Activated T-cell treated with anti-CD3 and anti-CD28 coated beads, Interleukin-2, amount 50 U/mL, for 24 hours (primary cell): Measurements from ENCODE around the gene SNIP1.
A peak's percentile ranks its signal among the peaks of the same experiment; 100 is the strongest.
"Not testable (repeated sequence)": the region's sequence is repeated elsewhere in the genome, so short reads cannot be mapped to it uniquely, and the experiment has no call there.

Experiments used
- DNase-seq: peaks from one replicate; pipeline ENCODE4 v3.0.0-alpha.2; 2020
- H3K27ac Mint-ChIP-seq: 2 replicates; pipeline ENCODE4 v1.8.0; 2020; ENCODE audit warnings: mild to moderate bottlenecking, mixed read lengths
- H3K27me3 Mint-ChIP-seq: 2 replicates; pipeline ENCODE4 v1.8.0; 2020; ENCODE audit warnings: mixed read lengths
- H3K36me3 Mint-ChIP-seq: 2 replicates; pipeline ENCODE4 v1.8.0; 2020; ENCODE audit warnings: low read depth, mixed read lengths
- H3K4me1 Mint-ChIP-seq: 2 replicates; pipeline ENCODE4 v1.8.0; 2020; ENCODE audit warnings: low read depth, mixed read lengths
- H3K4me3 Mint-ChIP-seq: 2 replicates; pipeline ENCODE4 v1.8.0; 2020; ENCODE audit warnings: mild to moderate bottlenecking, moderate library complexity, mixed read lengths
- H3K9me3 Mint-ChIP-seq: 2 replicates; pipeline ENCODE4 v1.8.0; 2020; ENCODE audit warnings: mixed read lengths

SNIP1 gene

DNA sequence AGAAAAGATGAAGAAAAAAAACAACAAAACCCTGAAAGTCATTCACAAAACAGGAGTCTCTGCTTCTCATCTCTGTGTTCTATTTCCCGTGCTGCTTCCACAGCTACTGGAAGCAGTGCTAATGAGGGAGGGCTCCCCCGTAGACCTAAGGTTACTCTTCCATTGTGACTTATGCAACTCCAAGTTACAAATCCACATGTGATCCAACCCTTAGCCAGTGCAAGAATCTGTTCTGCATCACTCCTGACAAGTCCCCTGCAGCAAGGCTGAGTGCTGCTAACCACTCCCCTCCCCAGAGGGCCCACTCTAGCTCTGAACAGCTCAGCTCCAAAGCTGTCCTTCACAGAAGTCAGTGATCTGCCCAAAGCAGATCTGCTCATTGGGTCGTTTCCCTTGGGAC, 12.9 kb upstream of the SNIP1 start:
- no peaks in the 10 kb centered on the region for H3K27me3 Mint-ChIP-seq
- no peak overlapping the region for H3K27ac Mint-ChIP-seq
- no peak for DNase-seq
- peaks cover 89% of the 10 kb centered on the region for H3K36me3 Mint-ChIP-seq
- no peaks in the 10 kb centered on the region for H3K9me3 Mint-ChIP-seq
- no peak overlapping the region for H3K4me3 Mint-ChIP-seq
- H3K4me1 Mint-ChIP-seq: peaks cover 16% of the 10 kb centered on the region

DNA sequence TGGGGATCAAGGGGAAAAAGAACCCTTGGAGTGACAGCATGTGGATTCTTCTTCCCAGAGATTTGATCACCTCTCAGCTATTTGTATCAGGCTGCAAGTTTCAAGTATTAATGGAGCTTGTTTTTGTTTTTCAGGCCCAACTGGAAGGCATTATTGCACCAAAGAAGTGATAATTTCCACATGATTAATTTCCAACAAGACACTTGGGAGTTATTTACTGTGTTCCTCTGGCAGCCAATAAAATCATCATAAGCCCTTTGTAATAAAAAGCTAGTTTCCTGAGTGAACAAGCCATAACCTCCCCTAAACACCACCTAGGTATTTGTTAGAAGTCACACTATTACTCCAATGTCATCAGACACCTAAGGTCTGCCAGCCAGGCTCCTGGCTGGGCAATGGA, 10.8 kb upstream of the SNIP1 start:
- H3K36me3 Mint-ChIP-seq: peaks cover 76% of the 10 kb centered on the region
- H3K4me3 Mint-ChIP-seq: no peak overlapping the region
- H3K9me3 Mint-ChIP-seq: no peaks in the 10 kb centered on the region
- H3K27ac Mint-ChIP-seq: peak overlapping the region; percentile 31
- H3K27me3 Mint-ChIP-seq: no peaks in the 10 kb centered on the region
- H3K4me1 Mint-ChIP-seq: no peaks in the 10 kb centered on the region
- DNase-seq: no peak

DNA sequence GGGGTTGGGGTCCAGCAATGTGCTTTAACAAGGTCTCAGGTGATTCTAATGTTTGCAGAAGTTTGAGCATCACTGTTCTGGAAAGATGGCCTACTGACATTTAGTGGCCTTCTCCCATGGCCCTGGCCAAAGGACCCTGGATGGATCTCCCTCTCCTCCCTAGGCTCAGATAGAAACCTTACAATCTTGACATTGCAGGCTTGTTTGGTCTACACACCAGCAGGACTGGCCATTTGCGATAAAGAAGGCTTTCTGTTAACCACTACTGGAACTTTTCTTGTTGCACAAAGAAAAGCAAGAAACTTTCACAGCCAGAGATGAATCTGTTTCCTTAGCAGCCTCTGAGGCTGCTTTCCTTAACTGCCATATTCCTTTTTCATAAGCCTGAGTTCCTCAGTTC, 8.9 kb upstream of the SNIP1 start:
- Mint-ChIP-seq H3K4me1 (peaks cover 1% of the 10 kb centered on the region), H3K9me3 (no peaks in the 10 kb centered on the region), H3K4me3 (no peak overlapping the region), H3K27me3 (no peaks in the 10 kb centered on the region), H3K36me3 (peaks cover 56% of the 10 kb centered on the region), H3K27ac (peak overlapping the region; percentile 44)
- DNase-seq: no peak

DNA sequence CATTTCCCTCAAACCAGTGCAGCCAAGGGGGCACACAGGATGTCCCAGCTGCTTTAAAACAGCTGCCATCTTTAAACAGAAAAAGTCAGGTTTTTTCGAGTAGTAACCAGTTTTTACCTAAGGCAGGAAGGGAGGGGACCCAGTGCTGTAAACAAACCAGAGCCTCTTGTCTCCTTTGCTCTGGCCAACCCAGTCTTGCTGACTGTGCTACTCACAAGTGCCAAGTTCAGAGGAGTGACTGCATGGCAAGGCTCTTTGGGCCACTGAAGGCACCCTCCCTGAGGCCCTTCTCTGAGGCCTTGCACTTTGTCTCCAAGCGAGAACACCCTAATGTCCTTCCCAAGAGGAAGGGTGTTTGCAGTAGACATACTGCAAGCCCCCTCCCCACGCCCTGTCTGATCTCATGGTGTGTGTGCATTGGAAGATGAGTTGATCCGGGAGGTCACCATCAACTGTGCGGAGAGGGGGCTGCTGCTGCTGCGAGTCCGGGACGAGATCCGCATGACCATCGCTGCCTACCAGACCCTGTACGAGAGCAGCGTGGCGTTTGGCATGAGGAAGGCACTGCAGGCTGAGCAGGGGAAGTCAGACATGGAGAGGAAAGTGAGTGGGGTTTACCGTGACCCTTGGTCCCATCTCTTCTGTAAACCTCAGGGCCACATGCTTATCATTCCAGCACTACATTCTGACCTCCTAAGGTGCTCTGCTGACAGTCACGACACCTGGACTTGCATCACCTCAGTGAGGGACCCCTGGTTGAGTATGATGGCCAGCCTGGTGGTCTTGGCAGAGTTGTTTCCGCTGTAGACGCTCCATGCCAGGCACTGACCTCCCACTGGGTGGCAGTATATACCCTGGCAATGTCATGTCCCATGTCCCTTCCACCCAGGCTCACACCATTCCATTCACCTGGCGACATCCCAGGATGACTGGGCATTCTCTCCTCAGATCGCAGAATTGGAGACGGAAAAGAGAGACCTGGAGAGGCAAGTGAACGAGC, 7.3 kb upstream of the SNIP1 start:
- H3K27ac Mint-ChIP-seq: no peak overlapping the region

DNA sequence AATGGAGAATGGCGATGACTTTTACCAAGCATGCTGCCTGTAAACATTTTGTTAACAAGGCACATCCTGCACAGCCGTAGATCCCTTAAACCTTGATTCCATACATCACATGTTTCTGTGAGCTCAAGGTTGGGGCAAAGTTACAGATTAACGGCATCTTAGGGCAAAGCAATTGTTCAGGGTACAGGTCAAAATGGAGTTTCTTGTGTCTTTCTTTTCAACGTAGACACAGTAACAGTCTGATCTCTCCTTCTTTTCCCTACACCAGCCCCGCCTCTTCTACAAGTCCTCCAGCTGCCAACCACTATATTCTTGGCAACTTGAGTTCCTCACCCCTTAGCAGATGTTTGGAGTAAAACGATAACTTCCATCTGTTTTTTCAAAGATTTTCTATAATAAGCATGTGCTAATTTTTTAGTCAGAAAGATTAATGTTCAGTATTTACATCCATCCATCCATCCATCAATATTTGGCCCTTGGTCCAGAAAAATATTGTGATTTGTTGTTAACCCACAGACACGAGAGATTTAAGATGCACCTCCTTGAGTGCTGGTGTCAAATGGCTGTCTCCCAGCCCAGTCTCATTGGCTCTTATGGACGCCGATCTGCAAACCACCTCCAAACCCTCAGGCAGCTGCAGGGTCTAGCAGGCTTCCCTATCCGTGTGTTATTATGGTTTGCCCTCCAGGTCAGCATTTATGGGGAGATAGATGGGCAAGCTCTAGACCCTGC, 6.5 kb upstream of the SNIP1 start:
- no peak for DNase-seq
- H3K27me3 Mint-ChIP-seq: peaks cover 6% of the 10 kb centered on the region
- no peak overlapping the region for H3K27ac Mint-ChIP-seq
- H3K4me1 Mint-ChIP-seq: peaks cover 5% of the 10 kb centered on the region
- peaks cover 32% of the 10 kb centered on the region for H3K36me3 Mint-ChIP-seq
- H3K9me3 Mint-ChIP-seq: no peaks in the 10 kb centered on the region
- no peak overlapping the region for H3K4me3 Mint-ChIP-seq

More for the DNA sequence above, 7.3 kb upstream of the SNIP1 start:
- H3K4me3 Mint-ChIP-seq: no peak overlapping the region
- H3K4me1 Mint-ChIP-seq: peaks cover 5% of the 10 kb centered on the region
- DNase-seq: peak; percentile 52
- peaks cover 41% of the 10 kb centered on the region for H3K36me3 Mint-ChIP-seq
- H3K27me3 Mint-ChIP-seq: peaks cover 3% of the 10 kb centered on the region
- no peaks in the 10 kb centered on the region for H3K9me3 Mint-ChIP-seq

DNA sequence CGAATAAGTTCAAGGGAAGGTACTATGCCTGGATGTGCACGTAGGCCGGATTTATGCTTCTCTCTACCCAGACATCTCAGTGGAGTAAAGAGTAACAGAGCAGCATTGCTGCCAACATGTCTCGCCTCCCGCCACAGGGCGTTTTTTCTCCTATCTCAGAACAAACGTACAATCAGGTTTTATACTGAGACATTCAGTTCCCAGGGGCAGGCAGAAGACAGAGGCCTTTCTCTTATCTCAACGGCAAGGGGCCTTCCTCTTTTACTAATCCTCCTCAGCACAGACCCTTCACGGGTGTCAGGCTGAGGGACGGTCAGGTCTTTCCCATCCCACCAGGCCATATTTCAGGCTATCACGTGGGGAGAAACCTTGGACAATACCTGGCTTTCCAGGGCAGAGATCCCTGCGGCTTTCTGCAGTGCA, 5.9 kb upstream of the SNIP1 start:
- not testable (repeated sequence) for H3K27me3 Mint-ChIP-seq, H3K27ac Mint-ChIP-seq, DNase-seq, H3K9me3 Mint-ChIP-seq, H3K4me1 Mint-ChIP-seq, H3K4me3 Mint-ChIP-seq
- peaks cover 26% of the 10 kb centered on the region for H3K36me3 Mint-ChIP-seq

DNA sequence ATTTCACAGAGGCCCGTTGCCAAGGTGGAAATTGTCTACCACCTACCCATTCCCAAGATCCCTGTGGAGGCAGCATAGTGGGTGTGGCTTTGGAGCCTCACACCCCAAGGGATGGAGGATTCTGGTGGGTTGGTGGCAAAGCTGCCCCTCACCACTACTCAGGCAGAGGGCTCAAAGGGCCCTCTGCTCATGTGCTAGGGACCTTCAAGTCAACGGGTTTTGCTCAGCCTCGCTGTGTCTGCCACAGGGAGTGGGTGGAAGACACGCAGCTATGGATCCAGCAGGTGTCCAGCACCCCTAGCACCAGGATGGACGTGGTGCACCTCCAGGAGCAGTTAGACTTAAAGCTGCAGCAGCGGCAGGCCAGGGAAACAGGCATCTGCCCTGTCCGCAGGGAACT, 5.0 kb upstream of the SNIP1 start:
- Mint-ChIP-seq H3K4me3 (no peak overlapping the region), H3K4me1 (peaks cover 9% of the 10 kb centered on the region), H3K27ac (no peak overlapping the region), H3K36me3 (peaks cover 19% of the 10 kb centered on the region), H3K9me3 (no peaks in the 10 kb centered on the region), H3K27me3 (peaks cover 6% of the 10 kb centered on the region)
- no peak for DNase-seq

DNA sequence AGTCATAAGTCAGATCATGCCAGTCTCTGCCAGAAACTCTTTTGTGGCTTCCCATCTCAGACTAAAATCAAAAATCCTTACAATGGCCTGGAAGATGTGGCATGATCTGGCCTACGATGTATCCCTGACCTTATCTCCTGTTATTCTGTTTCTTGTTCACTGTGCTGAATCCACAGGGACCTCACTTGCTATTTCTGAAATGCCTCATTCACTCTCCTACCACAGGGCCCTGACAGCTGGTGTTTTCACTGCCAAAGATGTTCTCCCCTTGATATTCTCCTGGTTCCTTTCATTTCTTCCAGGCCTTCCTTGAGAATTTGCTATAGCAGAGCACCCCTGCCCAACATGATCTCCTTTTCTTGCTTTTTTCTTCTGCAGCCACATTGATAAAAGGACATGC, 4.3 kb upstream of the SNIP1 start:
- DNase-seq: no peak
- Mint-ChIP-seq H3K4me3 (no peak overlapping the region), H3K27ac (no peak overlapping the region), H3K36me3 (peaks cover 25% of the 10 kb centered on the region), H3K27me3 (peaks cover 6% of the 10 kb centered on the region), H3K4me1 (peaks cover 12% of the 10 kb centered on the region), H3K9me3 (no peaks in the 10 kb centered on the region)

DNA sequence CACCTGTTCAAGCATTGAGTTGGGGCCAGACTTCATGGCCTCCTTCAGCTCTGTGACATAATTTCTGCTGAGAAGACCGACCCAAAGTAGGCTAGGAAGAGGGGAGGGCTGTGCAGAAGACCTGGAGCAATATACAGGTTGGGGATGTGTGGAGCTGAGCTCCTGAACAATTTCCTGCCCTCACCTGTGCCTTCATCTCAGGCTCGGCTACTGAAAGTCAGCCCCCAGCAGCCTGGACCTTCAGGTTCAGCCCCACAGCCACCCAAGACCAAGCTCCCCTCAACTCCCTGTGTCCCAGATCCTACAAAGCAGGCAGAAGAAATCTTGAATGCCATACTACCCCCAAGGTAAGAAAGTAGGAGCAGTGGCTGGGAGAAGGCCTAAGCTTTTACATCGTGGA, 3.3 kb upstream of the SNIP1 start:
- Mint-ChIP-seq H3K27ac (no peak overlapping the region), H3K36me3 (peaks cover 28% of the 10 kb centered on the region), H3K27me3 (peaks cover 6% of the 10 kb centered on the region), H3K4me3 (no peak overlapping the region), H3K9me3 (no peaks in the 10 kb centered on the region), H3K4me1 (peaks cover 22% of the 10 kb centered on the region)
- DNase-seq: no peak

DNA sequence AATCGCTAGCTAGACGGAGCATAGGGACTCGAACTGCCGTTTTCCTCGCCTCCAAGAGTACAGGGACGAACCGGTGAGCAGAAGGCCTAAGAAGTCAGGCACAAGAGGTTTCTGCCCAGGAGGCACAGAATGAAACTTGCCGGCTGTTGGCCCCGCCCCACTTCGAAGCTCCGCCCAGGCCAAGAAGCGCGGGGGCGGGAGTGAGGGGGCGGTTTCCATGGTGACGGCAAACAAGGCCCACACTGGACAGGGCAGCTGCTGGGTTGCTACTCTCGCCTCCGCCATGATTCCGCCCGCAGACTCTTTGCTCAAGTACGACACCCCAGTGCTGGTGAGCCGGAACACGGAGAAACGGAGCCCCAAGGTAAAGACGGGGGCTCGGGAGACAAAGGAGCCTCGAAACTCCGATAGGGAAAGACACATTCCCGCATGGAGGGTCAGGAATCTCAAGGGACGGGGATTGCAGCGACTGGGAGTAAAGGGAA, 2.7 kb upstream of the SNIP1 start, which contains the start of gene DNALI1:
DNALI1 (plus strand) TSS at position 229 of the 485 bp plus-strand sequence; CDS start at position 284, 55 bp downstream.
- H3K27ac Mint-ChIP-seq: no peak within 1 kb of the TSS
- peaks cover 30% of the 10 kb centered on the region for H3K36me3 Mint-ChIP-seq
- peaks cover 6% of the 10 kb centered on the region for H3K27me3 Mint-ChIP-seq
- H3K9me3 Mint-ChIP-seq: no peaks in the 10 kb centered on the region
- H3K4me3 Mint-ChIP-seq: no peak within 1 kb of the TSS
- peaks cover 28% of the 10 kb centered on the region for H3K4me1 Mint-ChIP-seq
- no peak for DNase-seq

DNA sequence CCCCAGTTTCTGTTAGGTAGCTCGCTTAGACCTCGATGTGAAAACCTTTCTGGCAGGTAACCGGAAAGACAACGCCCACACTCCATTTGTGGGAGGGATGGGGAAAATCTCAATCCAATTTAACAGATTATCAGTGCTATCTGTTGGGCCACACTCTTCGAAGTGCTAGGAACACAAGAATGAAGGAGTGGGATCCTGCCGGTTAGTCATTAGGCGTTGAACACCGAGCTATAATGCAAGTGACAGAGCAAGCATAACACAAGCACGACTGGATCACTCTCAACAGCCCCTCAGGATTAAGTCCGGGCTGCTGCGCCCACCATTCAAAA, 531 bp downstream of the SNIP1 start:
- no peak for DNase-seq
- Mint-ChIP-seq H3K4me1 (peaks cover 51% of the 10 kb centered on the region), H3K27ac (peak overlapping the region; percentile 98), H3K4me3 (peak overlapping the region; percentile 98), H3K9me3 (no peaks in the 10 kb centered on the region), H3K36me3 (peaks cover 51% of the 10 kb centered on the region), H3K27me3 (peaks cover 6% of the 10 kb centered on the region)

DNA sequence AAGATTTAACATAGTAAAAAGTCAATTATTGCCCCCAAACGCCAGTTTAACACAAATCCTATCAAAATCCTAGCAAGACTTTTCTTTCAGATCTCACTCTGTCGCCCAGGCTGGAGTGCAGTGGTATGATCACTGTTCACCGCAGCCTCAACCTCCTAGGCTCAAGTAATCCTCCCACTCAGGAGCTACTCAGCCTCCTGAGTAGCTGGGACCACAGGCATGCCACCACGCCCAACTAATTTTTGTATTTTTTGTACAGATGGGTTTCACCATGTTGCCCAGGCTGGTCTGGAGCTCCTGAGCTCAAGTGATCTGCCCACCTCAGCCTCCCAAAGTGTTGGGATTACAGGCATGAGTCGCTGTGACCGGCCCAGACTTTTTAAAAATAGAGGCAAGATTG, 4.8 kb downstream of the SNIP1 start:
- DNase-seq: no peak
- H3K9me3 Mint-ChIP-seq: no peaks in the 10 kb centered on the region
- H3K4me1 Mint-ChIP-seq: peaks cover 45% of the 10 kb centered on the region
- H3K36me3 Mint-ChIP-seq: peaks cover 86% of the 10 kb centered on the region
- H3K27me3 Mint-ChIP-seq: no peaks in the 10 kb centered on the region
- H3K27ac Mint-ChIP-seq: peak overlapping the region; percentile 87
- H3K4me3 Mint-ChIP-seq: no peak overlapping the region

DNA sequence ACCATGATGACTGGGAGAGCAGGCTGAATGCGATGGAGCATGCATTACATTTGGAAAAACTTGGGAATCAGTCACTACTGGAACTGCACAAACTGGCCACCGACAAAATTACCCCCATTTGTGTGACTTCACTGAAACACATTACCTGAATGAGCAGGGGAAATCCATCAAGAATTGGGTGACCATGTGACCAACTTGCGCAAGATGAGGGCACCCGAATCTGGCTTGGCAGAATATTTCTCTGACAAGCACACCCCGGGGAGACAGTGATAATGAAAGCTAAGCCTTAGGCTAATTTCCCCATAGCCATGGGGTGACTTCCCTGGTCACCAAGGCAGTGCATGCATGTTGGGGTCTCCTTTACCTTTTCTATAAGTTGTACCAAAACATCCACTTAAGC, 9.1 kb downstream of the SNIP1 start:
- Mint-ChIP-seq H3K27me3 (no peaks in the 10 kb centered on the region), H3K36me3 (peaks cover 86% of the 10 kb centered on the region), H3K4me1 (peaks cover 12% of the 10 kb centered on the region), H3K9me3 (no peaks in the 10 kb centered on the region), H3K27ac (no peak overlapping the region), H3K4me3 (no peak overlapping the region)
- DNase-seq: no peak

DNA sequence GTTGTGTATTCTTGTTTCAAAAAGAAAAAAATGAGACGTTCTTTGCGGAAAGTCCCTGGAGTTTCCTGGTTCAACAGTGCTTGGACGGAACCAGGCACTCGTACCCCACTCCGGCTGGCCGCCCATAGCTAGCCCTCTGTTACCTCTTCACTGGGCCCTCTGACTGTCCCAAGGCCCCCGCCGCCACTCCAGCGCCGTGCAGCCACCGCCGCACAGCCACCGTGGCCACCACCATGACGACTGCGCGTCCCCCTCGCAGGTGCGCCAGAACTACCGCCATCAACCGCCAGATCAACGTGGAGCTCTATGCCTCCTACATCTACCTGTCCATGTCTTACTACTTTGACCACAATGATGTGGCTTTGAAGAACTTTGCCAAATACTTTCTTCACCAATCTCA, 9.6 kb downstream of the SNIP1 start:
- Mint-ChIP-seq H3K36me3 (peaks cover 85% of the 10 kb centered on the region), H3K9me3 (no peaks in the 10 kb centered on the region), H3K4me1 (peaks cover 7% of the 10 kb centered on the region), H3K27ac (no peak overlapping the region), H3K27me3 (no peaks in the 10 kb centered on the region), H3K4me3 (no peak overlapping the region)
- no peak for DNase-seq
